Suppressor macrophage treated with lipopolysaccharide for 4 hours (primary cell): ENCODE data around the gene DRGX.

Source experiments
- DNase-seq: peaks from one replicate; pipeline ENCODE4 v3.0.0-alpha.2; 2020

Gene DRGX

DNA sequence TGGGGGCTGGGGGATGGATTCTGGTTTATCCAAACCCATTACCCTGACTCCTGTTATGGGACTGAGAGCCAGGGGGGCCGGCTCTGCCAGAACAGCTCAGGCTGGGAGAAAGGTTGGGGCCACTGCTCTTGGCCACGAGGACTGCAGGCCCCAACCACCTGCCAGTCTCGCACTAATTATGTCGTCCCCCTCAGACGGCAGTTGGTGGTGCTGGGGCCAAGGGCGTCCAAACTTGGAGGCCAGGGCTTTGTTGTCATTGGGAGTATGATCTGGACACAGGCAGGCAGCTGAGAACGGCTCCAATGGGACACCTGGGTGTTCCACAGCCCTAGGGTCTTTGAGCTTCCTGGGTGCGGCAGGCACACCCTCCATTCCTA lies 34.7 kb downstream of the DRGX start:
- no peak for DNase-seq

DNA sequence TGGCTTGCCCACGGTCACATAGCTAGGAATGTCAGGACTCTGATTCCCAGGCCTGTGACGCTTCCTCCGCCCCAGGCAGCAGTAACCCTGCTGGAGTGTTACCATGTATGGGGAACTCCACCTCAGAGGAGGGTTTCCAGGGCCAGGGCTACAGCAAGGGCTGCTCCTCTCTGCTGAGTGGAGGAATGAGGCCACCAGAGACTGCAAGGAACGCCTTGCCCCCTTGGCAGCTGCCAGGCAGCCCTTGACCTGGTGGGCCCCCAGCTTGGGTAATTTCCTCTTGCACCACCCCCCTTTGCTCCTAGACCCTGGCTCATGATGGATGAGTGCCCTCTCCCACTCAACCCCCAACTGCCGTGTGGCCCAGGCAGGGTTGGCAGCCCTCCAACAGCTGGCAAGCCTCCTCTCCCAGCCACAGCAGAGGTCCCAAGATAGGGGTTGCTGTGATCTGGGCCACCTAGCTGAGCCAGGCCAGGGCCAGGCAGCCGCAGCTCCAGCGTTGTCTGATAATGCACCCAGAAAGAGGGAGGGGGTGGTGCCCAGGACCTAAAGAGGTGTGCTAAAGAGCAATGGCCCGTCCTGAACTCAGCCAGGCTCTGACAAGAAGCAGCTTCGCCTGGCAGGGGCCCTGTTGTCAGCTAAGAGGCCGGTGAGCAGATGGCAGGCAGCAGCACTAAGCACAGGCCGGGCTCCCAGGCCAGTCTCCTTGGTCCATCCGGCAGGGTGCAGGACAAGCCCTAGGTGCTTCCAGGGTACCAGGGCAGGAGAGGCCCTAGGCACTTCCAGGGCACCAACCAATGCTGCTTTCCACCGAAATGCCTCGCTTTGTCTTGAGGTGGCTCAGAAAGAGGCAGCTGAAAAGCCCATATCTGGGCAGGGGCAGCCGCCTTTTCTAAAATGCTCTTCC lies 35.4 kb downstream of the DRGX start:
- DNase-seq = no peak

DNA sequence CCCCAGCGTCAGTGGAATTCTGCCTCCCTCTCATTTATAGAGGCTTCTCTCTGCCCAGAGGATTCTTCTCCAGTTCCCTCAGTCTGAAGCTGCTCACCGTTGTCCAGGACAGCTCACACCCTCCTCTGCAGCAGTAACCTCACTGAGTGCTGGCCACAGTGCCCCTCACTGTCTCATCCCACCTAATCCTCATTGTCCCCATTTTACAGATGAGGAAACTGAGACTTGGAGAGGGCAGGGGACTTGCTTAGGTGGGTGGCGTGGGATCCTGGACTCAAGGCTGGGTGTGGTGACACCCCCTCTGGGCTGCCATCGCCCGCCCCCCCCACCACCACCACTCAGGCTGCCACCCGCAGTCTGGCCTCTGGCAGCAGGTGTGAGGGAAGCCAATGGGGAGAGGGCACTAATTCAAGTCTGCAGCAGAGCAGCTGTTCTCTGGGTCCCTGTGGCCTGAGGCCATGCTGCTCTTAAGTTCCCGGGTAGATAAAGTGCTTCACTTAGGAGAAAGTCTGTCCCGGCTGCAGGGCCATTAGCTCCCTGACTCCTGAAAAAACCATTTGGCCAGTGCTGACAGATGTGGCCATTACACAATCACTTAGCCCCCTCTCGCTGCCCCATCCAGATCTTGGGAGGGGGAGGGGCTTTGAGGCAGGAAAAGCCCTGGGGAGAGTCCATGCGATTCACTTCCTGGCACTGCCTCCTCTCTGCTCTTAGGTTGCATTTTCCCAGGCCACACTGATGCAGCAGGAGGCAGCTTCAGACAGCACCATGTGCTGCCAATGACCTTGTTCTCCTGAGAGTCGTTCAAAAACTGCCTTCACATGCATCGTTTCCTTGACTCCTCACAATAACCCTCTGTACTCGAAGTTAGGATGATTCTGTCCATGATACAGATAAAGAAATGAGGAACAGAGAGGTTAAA lies 36.3 kb downstream of the DRGX start:
- DNase-seq = peak; percentile 83

DNA sequence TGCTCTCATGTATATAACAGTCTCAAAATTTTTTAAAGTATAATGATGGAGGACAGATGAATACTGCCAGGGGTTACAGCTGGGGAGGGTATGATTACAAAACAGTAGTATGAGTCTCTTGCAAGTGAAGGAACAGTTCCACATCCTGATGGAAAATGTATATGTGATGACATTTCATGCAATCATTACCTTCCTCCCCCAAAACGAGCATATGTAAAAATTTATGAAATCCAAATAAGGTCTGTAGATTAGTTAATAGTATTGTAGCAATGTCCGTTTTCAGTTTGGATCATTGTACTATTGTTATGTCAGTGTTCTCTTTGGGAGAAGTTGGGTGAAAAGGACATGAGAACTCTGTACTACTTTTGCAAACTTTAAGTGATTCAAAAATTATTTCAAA lies 38.0 kb downstream of the DRGX start:
- DNase-seq = peak; percentile 68

DNA sequence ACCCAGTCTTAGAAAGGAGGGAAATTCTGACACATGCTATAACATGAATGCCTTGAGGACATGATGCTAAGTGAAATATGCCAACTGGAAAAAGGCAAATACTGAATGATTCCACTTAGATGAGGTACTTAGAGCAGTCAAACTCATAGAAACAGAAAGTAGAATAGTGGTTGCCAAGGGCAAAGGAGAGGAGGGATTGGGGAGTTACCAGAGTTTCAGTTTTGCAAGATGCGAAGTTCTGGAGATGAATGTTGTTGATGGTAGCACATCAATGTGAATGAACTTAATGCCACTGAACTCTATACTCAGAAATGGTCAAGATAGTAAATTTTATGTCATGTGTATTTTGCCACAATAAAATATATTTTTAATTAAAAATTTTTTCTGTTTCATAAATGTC lies 38.9 kb downstream of the DRGX start:
- DNase-seq = peak; percentile 76

DNA sequence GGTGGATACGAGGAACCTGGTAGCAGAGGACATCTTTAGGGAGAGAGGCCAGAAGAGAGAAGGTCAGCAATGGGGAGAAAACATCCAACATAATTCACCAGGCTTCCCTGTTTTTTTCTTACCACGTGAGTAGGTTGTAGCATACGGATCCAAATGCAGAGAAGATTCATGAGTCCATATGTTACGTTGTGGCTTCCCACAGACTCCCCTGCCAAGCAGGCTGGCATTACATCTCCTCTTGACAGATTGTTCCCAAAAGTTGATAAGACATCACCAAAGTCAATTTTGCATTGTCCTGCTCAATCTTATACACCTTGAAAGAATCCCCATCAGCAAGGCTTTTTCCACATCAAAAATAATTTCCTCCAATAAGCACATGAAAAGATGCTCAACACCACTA lies 39.7 kb downstream of the DRGX start:
- no peak for DNase-seq

DNA sequence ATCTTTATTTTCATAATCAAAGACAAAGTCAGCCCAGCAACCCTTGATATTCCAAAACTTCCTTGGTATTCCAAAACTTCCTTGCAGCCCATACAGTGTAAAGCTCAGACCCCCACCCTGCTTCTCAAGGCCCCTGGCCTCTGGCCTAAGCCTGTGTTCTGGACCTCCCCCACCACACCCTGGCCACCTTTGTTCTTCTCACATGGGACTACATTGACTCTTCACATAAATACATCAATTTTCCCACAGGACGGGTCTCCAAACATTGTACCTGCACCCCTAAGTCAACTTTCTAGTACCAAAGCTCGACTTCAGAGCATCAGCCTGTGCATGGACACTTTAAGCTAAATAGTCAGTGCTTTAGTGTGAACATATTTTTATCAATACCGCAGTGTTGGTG lies 40.7 kb downstream of the DRGX start:
- DNase-seq = no peak

DNA sequence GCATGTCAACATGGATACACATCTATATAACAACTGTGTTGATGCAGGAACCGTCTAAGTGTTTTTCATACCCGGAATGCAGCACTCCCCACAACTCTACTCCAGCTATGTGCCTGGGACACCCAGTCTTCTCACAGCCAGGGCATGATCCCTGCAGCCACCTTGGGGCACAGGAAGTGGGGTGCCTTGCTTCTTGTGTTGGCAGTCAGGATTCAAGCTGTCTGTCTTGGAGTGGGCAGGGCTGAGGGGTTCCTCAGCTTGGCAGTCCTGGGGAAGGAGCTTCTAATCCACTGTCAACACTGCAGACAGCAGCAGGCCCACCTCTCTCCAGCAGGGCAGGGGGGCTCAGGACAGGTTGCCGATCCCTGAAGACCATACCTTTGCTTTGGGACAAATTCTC lies 41.3 kb downstream of the DRGX start:
- no peak for DNase-seq

DNA sequence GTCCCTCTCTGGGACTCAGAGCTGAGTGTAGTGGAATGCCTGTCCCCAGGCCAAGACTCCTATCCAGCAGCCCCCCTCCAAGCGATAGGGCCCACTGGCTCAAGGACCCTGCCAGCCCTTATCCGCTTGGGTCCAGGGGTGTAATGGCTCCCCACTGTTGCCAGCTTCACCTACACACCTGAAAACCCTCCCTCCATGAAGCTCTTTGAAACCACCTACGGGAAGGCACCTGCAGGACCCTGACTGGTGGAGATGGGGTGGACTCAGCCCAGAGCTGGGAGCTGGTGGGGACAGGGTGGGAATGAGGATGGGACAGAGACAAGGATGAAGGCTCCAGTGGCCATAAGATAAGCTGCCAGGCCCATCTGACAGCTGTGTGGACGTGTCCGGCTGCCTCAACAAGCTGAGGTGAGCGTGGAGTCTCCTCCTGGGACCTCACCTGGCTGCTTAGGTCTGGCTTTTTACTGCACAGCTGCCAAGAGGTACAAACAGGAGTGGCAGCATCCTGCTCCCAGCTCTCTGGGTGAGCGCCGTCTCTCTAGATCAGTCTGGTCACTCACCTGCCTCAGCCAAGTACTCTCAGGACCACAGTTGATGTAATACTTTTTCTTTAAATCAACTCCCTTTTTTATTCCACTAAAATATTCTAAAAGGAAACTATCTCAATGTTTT lies 41.9 kb downstream of the DRGX start:
- DNase-seq = no peak

DNA sequence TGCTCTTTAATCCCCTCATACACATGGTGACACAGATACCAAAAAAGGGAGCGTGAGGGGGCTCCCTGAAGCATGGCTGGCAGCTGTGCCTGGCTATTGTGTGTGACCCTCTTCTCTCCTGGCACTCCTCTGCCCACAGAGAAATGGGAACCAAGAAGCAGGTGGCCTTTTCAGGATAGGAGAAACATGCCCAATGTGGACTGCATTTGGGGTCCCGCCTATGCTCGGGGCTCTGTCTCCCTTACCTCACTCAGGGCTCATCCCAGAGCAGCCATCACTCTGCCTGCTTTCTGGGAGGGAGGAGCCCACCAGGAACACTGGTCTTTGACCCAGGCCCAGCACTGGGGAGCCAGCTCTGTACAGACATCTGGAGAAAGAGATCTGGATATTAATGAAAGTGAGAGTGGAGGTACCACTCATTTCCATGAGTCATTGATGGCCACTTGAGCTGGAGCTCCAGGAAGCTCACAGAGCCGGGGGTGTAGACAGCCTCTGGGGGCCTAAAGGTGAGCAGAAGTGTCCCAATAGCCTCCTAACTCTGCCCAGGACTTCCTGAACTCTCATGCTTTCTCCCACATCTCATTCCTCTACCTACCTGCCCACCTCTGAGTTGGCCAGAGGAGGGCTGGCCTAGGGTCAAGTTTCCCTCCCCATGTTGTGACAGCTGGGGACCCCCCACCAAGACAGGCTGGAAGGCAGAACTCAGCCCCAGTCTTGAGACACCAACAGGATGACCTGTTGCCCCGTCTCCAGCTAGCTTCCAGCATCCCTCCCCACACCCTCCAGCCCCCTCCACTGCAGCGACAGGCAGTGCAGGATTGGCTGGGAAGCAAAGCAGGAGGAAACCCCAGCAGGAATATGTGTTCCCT lies 42.6 kb downstream of the DRGX start:
- no peak for DNase-seq

DNA sequence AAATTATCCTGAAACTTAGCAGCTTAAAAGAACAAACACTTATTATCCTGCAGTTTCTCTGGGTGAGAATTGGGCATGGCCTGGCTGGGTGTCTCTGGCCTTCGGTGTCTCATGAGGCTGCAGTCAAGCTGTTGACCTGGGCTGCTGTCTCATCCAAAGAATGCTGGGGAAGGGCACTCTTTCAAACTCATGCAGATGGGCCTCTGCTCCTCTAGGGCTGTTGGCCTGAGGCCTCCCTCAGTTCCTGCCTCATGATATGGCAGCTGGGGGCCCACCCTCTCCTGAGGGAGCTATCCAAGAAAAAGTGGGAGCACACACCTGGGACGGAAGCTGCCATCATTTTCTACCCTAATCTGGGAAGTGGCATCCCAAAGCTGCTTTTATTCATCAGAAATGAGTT lies 43.6 kb downstream of the DRGX start:
- no peak for DNase-seq

DNA sequence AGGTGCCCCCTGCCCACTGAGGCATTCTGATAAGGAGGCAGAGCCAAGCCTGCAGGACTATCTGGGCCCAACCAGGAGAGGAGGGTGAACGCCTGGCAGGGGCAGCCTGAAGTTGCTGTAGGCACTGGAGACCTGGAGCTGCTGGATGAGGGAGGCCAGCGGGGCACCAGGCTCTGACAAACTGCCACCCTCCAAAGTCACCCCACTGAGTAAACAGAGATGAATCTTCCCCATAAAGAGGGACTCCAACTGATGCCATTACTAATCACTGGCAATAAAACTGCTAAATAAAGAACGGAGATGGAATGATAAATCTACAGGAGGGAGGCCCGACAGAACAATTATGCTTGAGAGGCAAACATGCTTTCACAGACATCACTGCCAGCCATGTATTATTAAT lies 44.2 kb downstream of the DRGX start:
- DNase-seq = no peak

DNA sequence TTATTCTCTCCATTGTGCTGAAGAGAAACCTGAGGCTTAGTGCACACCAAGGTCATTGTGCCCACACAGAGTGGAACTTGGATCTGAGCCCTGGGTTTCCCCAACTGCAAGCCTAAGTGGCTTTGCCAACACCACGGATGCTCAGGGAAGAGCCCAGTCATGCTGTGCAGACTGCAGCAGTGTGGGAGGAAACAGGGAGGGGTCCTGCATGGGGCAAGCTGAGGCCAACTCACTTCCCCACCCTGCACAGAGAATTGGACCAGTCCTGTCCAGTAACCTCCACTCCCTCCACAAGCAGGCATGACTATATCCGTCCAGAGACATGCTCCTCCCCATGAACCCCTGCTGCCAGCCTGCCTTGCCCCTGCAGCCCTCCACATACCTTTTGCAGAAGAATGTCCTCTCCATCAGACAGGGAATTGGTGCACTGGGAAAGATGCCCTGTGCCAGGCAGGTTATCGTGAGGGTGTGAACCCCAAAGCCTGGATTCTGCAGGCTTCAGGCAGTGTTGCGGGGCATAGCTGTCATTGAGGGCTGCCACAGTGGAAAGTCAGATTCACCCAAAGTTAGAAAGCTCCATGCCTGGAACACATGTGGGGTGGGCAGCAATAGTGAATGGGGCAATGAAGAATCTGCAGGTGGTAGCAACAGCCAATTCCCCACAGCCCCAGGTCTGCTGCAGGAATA lies 44.9 kb downstream of the DRGX start:
- DNase-seq = peak; percentile 67

DNA sequence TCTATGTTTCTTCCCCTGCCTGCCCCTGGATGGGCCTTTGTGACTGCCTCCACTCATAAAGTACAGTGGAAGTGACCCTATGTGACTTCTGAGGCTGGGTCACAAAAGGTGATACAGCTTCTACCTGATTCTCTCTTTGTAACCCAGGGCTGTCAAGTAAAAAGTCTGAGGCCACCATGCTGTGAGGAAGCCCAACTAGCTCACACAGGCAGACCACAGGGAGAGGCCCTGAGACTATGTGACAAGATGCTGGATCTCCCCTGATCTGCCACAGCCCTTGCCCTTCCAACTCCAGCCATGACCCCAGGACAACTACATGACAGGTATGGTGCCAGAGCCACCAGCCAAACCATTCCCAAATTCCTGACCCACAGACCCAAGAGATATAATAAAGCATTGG lies 45.8 kb downstream of the DRGX start:
- no peak for DNase-seq

DNA sequence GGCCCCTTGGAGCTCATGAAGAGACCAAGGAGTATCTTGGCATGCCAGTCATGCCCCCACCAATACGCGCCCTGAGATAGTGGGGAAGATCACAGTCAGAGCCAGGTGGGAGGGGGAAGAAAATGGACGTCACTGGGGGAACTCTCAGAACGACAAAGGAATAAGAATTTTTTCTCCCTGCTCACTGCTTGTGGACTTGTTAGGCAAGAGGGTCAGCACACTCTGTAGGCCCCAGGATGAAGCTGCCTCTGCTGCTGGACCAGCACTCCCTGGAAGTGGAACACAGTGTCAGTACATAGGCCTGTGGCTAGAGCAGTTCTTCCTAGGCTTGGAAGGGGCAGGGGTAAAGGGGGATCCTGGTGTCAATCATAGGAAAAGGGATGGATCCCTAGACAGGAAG lies 46.5 kb downstream of the DRGX start:
- no peak for DNase-seq

DNA sequence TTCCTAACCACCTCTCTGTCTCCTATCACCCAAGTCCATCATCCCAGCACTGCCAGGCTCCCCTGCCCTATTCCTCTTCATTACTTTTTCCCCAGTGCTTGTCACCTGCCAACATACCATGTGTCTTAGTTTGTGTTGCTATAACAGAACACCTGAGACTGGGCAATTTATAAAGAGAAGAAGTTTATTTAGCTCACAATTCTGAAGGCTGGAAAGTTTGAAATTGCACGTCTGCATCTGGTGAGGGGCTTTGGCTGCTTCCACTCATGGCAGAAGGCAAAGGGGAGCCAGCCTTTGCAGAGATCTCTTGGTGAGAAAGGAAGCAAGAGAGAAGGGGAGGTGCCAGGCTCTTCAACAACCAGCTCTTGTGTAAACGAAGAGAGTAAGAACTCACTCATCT lies 47.3 kb downstream of the DRGX start:
- DNase-seq = no peak

DNA sequence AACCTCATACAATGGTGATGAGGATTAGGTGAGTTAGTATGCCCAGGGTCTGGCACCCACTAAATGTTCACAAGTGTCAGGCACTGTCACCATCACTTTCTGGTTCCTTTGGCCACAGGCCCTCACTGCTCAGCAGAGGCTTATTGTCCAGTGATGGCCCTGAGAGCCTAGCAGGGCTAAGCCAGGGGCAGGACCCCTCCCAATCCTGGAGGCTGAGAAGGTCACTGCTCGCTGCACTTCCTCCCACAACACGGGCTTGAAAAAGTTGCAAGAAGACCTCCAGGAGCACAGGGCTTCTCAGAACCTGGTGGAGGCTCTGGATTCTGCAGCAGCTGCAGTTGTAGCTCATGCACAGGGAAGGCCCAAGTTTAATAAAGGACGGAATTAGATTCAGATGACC lies 48.1 kb downstream of the DRGX start:
- no peak for DNase-seq

DNA sequence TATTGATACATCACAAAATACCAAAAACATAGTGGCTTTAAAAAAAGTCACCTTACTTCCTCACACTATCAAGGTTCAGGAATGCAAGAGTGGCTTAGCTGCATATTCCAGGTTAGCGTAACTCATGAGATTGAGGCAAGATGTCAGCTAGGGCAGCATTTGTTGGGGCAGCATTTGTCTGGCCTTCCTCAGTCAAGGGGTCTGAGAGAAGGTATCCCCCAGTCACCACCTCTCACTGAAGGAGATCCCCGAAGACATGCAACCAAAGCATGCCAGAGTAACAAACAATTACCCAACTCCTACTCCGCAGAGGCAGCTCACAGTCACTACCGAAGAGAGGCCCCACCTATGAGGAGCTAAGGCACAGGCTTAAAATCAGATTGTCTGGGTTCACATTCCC lies 48.5 kb downstream of the DRGX start:
- DNase-seq = no peak

DNA sequence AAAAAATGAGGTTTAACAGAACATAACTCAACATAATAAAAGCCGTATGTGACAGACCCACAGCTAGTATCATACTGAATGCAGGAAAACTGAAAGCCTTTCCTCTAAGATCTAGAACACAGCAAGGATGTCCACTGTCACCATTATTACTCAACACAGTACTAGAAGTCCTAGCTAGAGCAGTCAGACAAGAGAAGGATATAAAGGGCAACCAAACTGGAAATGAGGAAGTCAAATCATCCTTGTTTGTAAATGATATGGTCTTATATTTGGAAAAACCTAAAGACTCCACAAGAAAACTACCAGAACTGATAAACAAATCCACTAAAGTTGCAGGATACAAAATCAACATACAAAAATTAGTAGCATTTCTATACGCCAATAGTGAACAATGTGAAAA lies 51.0 kb downstream of the DRGX start:
- peak; percentile 60 for DNase-seq

DNA sequence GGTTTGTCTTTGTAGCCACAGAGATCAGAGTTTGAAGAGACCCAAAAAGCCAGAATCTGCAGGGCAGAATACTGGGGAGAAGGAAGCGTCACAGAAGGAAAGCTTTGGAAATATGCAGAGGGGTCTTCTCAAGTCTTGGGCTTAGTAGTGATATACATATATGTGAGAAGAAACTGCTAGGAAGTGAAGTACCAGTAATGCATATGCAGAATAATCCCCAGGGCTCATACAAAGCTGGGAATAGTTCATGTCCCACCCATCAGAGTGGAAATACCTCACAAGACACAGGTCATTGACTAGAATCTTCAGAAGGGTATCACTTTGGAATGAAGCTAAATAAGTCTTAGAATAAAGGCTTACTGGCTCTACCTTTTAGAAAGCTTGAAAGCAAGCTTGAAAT lies 57.3 kb downstream of the DRGX start:
- DNase-seq = no peak

DNA sequence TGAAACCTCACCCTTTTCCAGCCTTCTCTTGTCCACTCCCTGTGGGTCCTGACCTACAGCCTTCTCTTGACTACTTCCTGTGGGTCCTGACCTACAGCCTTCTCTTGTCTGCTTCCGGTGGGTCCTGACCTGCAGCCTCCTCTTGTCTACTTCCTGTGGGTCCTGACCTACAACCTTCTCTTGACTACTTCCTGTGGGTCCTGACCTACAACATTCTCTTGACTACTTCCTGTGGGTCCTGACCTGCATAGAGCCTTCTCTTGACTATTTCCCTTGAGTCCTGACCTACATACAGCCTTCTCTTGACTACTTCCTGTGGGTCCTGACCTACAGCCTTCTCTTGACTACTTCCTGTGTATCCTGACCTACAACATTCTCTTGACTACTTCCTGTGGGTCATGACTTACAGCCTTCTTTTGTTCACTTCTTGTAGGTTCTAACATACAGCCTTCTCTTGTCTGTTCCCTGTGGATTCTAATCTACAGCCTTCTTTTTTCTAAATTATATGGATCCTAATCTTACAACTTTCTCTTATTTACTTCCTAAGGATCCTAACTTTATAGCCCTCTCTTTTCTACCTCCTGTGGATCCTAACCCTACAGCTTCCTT lies 60.4 kb downstream of the DRGX start:
- no peak for DNase-seq
